SH-SY5Y (cell line): Measurements from ENCODE around the gene NUP85.

ENCODE experiments used
- GATA2 ChIP-seq: IDR thresholded peaks from 2 replicates; pipeline ENCODE4 v1.6.1; 2011; ENCODE audit warnings: mild to moderate bottlenecking, low read depth, low read length
- GATA3 ChIP-seq: IDR thresholded peaks from 2 replicates; pipeline ENCODE4 v1.6.1; 2011; ENCODE audit warnings: low read depth, mild to moderate bottlenecking, low read length, moderate library complexity

NUP85 gene

DNA sequence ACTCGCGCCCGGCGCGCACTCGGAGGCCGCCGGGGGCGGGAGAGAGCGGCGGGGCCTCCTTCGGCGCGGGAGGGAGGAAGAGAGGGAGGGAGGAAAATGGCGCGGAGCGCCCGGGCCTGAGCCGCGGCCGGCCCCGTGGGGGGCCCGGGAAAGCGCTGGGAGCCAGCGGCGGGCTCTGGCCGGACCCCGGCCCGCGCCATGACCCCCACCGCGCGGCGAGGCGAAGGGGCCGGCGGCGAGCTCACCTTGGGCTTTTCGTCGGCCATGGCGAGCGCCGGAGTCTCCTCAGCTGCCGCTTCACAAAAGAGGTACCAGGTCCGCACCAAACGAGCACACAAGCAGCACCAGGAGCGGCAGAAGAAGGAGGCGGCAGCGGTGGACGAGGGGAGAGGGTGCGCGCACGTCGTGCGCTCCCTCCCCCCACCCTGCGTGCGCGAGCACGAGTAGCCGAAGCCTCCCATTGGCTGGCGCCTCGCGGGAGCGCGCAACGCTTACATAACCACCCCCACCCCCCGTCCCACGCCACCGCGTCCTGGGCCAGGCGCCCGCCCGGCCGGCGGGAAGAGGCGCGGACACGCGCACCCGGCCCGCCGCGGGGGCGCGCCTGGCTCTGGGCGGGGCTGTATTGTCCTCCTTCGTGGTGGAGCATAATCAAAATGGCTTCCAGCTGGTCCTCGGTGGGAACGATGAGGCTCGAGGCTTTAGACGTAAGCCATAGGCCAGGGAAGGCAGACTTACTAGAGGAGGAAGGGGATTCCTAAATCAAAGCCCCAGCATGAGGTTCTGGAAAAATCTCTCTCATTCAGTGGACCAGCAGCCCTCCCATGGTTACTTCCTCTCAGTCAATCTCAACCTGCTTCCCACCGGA is 22.7 kb upstream of the NUP85 start, which contains the start of gene SUMO2:
Gene SUMO2 (minus strand): TSS at position 391 of the 868 bp plus-strand sequence. CDS start 125 bp downstream, at position 266.
- no peak for TF ChIP-seq GATA2

DNA sequence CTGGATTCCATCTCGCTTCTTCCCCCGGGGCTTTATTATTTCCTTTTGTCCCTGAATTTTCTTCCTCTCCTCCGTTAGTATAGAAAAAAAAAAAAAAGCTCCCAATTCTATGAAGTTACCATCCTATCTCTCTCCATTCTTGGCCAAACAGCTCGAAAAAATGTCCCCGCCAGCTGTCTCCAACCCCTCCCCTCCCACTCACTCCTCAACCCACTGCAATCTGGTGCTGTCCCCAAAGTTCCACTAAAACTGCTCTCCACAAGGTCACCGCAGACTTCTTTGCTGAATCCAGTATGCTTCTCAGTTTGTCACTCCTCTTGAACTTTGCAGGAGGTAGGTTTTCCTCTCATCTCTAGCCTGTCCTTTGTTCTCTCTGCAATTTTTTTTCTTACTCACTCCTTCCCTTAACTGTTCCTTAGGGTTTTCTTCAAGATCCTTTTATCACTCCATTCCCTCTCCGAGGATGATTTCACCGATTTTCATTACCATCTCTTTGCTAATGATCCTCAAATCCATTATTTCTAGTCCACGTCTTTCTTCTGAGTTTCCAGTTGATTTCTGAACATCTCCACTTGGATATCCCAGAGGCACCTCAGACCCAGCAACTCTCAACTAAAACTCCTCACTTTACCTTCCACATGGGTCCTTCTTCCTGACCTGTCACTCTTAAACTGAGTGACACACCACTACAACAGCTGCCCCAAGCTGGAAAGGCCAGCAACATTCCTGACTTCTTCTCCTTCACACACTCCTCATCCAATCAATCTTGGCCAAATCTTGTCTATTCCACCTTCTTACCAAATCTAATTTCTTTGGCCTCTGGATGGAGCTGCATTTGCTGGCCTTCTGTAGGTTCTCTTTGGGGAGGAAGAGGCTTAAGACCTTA is 21.2 kb upstream of the NUP85 start:
- TF ChIP-seq GATA3 (no peak), GATA2 (no peak)

GRCh38 chr17:75188614-75189013 is 16.9 kb upstream of the NUP85 start:
- TF ChIP-seq GATA3 (no peak), GATA2 (no peak)

GRCh38 chr17:75191584-75191983 is 13.9 kb upstream of the NUP85 start:
- no peak for TF ChIP-seq GATA3
- TF ChIP-seq GATA2 = no peak

GRCh38 chr17:75194879-75195278 is 10.6 kb upstream of the NUP85 start:
- TF ChIP-seq GATA3 (no peak), GATA2 (no peak)

DNA sequence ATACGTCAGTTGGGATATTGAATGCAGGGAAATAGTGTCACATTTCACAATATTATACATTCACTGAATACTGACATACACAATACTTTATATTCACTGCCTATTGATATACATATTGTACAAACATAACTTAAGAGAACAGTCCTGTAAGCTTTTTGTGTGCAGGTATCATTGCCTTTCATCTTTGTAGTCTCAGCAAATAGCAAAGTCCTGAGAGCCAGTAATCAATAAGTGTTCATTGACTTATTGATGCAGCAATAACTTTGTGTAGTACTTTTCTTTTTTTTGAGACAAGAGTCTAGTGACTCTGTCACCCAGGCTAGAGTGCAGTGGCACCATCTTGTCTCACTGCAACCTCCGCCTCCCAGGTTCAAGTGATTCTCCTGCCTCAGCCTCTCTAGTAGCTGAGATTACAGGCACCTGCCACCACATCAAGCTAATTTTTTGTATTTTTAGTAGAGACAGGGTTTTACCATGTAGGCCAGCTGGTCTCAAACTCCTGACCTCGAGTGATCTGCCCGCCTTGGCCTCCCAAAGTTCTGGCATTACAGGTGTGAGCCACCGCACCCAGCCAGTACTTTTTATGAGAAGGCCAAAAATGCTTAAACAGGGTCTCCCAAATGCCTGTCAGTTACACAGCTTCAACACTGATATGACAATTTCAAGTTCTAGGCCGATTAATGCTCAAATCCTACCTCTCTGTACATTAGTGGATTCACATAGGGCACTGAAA is 5.4 kb upstream of the NUP85 start:
- no peak for TF ChIP-seq GATA3
- no peak for TF ChIP-seq GATA2

GRCh38 chr17:75205793-75206163 is 299 bp downstream of the NUP85 start:
- no peak for TF ChIP-seq GATA3

- TF ChIP-seq GATA2 (no peak), GATA3 (no peak)
These were observed 2.3 kb downstream of the NUP85 start for GRCh38 chr17:75207760-75208159.

GRCh38 chr17:75208161-75208560 is 2.7 kb downstream of the NUP85 start:
- TF ChIP-seq GATA2 = no peak
- TF ChIP-seq GATA3 = no peak

DNA sequence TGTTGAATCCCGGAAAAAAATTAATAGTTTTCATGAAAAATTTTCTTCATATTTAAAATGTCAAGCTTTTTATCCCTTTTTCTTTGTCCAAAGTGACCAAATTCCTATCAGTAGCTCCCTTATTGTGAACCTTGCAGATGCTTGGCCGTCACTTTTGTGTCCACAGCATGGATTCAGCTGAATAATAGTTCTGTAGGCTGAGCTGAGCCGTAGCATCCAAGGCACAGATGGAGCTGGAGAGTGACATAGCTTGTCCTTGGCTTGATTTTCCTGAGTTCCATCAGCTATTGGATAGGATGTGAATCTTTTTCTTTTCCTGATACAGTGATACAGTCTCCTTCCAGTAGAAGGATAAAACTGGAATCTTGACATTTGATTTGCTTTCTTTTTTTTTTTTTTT is 3.6 kb downstream of the NUP85 start:
- TF ChIP-seq GATA2 (no peak), GATA3 (no peak)

DNA sequence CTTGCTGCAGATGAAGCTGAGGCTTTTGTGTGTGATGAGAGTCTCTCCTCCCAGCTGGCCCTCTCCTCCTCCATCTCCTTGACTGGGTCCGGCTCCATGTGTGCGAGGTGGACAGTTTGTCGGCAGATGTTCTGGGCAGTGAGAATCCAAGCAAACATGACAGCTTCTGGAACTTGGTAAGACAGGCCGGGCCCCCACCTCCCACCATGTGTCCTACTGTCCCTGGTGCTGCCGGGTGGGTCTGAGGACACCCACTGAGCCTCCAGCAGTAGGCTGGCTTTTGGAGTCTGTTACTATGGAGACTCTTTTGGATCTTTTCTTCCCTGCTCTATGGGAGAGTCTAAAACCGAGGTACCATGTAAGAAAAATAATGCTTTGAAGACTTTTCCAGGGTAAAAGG is 12.7 kb downstream of the NUP85 start:
- TF ChIP-seq GATA2 = no peak
- no peak for TF ChIP-seq GATA3

DNA sequence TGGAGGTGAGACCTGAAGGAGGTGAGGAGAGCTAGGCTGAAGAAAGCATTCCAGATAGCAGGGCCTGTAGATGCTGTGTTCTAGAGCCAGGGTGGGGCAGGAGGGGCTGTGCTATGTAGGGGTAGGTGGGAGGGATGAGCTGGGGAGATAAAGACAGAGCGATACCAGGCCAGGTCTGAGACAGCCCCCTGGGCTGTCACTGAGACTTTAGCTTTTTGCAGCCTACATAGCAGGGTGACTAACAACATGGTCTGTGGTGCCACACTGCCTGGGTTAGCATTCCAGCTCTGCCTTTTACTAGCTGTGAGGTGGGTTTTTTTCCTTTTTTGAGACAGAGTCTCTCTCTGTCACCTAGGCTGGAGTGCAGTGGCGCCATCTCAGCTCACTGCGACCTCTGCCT is 14.3 kb downstream of the NUP85 start:
- no peak for TF ChIP-seq GATA2
- TF ChIP-seq GATA3 = no peak

DNA sequence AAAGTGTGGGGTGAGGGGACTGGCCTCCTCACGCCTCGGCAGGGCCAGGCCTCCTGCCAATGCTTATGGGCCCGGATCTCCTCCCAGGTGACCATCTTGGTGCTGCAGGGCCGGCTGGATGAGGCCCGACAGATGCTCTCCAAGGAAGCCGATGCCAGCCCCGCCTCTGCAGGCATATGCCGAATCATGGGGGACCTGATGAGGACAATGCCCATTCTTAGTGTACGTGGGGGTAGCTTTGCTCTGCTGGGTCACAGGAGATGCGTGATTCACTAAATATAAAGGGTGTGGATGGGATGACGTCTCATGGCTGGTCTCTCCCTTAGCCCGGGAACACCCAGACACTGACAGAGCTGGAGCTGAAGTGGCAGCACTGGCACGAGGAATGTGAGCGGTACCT is 19.5 kb downstream of the NUP85 start:
- TF ChIP-seq GATA3 (no peak), GATA2 (no peak)

- TF ChIP-seq GATA2 = no peak
- no peak for TF ChIP-seq GATA3
These were observed 22.2 kb downstream of the NUP85 start for GRCh38 chr17:75227729-75228128.

GRCh38 chr17:75228305-75228704 is 22.8 kb downstream of the NUP85 start:
- TF ChIP-seq GATA3 = no peak
